GM19099 (cell line): ENCODE results near the gene CASQ2.

Experiments used
- POLR2A ChIP-seq: IDR thresholded peaks from 3 replicates; pipeline ENCODE4 v1.6.1; 2011; ENCODE audit warnings: low read depth; ENCODE audit not compliant: insufficient read length; ENCODE audit errors: extremely low read depth

The CASQ2 gene

DNA sequence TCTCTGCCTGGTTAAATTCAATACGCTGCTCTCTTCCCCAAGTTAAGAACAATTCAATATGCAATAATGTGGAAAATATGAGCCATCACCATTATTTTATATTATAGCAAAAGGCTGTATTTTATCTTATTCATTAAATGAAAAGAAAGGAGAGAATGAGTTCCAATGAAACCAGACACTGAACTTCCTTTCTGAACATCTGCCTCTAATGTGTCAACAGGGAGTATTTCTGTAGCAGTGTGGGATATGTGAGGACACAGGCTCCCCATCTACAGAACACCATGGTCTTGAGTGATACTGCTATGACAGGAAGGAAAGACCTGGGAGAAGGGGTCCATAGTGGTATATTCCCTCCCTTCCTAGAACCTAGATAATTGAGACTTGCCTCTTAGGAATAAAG is 46.3 kb downstream of the CASQ2 start:
- TF ChIP-seq POLR2A = no peak

- TF ChIP-seq POLR2A = no peak
Measured at GRCh38 chr1:115719285-115719684, 49.2 kb downstream of the CASQ2 start.

- no peak for TF ChIP-seq POLR2A
Measured at GRCh38 chr1:115718011-115718754, 50.3 kb downstream of the CASQ2 start.

DNA sequence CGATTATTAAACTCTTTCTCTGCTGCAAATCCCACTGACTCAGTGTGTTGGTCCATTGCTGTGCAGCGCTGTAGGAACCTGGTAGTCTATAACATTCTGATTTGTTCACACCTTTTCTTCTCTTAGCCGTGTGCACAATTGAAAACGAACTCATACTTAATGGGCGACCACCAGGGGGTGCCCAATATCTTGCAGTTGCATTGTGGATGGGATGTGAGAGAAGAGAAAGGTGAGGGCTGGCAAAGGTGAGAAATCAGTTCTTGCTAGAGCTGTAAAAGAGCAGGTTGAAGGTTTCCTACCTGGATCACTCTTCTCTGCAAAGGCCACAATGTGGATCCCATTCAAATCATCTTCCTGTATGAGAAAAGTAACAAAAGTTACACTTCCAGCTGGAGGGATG is 51.0 kb downstream of the CASQ2 start:
- TF ChIP-seq POLR2A = no peak

DNA sequence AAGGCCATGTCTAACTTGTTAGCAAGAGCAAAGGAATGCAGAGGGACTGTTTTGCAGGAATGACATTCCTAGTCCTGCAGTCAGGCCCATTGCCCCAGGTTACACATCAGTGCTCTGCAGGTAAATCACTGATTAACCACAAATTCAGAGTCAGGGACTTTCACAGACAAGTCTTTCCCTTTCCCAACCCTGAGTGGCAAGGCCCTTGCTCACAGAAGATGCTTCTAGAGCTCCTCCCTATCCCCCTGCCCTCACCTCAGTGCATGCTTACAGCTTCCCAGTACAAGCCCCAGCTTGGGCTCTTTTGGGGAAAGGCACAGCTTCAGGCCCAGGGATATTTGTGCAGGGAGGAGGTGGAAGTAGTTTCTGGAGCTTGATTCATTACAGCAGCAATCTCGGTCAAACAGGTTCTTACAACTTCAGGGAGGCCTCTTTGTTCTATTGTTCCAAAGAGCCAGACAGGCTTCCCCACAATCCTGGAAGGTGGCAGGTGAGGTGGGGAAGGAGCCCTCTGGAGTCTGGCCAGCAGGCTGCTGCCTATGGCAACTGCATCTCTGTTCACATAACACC is 53.9 kb downstream of the CASQ2 start:
- no peak for TF ChIP-seq POLR2A

DNA sequence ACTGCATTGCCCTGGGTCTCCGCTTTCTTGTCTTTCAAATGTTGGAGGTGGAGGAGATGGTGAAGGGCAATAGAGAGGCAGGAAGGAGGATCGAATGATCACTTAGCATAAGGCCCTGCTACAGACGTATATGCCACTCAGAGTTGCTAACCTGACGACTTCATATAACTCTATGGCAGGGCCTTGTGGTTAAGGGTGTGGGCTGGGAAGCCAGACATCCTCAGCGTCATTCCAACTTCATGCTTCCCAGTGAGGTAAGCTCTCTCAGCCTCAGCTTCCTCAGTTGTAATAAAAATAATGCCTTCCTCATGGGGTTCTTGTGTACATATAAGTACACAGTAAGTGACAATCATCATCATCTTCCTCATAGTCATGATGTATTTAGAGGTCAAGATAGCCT is 54.6 kb downstream of the CASQ2 start:
- no peak for TF ChIP-seq POLR2A

DNA sequence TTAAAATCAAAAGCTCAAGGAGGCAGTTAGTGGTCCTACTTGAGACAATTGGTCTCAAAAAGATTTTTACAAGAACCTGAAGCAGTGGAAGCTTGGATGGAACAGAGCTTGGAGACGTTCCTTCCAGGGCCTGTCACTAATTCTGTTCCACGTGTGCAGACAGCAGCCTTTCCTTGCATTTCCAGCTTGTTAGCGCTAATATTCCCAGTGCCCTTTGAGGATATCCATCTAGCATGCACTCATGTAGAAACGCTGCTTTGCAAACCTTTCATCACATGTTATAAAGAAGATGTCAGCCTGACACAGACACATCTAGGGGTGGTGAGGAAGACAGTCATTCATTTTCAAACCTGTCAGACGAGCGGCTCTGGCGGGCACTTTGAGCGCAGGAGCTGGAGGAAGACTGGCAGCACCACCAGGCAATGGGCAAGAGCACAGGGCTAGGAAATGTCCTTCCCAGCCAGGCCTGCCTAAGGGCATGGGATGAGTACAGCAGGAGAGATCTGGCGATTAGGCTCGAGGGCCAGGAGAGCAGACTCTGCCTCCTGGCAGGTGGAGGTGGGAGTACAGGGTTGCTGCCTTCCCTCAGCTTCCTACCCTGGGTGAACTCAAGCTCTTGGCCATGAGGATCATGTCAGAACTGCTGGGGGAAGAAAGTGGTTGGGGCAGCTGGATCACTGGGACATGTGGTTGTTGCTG is 55.5 kb downstream of the CASQ2 start:
- TF ChIP-seq POLR2A = no peak

DNA sequence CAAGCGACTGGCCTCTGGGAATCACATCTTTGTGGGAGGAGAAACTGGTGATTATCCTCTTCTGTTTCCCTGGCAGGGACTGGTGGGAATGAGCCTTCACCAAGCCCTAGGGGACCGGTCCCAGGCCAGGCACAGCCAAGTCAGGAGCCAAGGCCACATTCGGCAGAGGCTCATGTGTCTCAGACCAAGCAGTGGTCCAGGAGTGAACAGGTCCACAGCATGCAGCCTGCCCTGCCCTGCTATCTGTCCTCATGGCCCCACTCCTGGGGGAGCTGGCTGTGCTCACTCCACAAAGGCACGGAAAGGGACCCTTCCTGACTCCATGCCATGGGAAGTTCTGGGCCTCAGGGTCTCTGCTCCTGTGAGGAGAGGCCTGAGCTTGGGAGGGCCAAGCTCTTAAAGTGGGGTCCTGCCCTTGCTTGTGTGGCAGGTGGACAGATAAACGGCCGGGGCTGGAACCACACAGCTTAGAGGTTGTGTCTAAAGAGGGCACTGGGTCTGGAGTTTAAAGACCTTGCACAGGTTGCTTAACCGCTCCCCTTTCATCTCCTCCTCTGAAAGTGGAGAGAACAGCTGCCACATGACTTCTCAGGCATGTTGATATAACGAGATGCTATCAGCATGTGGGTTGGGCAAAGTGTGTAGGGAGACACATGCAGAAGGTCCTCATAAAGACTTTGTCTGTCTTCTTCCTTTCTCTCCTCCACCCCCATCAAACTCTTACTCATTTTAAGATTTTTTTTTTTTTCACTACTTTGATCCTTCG is 57.5 kb downstream of the CASQ2 start:
- TF ChIP-seq POLR2A = no peak

GRCh38 chr1:115706587-115707425 is 61.7 kb downstream of the CASQ2 start:
- no peak for TF ChIP-seq POLR2A

DNA sequence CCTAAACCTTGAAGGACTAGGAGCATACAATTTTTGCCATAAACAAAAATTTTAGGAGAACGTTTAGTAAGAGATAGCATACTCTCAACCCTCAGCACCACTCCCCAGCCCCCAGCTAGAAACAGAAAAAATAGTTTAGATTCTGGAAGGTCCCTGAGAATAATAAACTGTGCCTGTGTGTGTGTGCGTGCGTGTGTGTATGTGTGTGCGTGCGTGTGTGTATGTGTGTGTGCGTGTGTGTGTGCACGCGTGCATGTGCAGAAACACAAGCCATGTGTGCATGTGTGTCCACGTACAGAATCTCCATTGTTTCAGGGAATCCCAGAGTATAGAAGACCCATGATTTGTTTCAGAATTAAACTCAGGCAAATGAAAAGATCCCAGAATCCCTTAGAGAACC is 62.6 kb downstream of the CASQ2 start:
- no peak for TF ChIP-seq POLR2A

GRCh38 chr1:115705085-115705951 is 63.2 kb downstream of the CASQ2 start:
- no peak for TF ChIP-seq POLR2A

- TF ChIP-seq POLR2A = no peak
Measured at GRCh38 chr1:115702959-115703358, 65.6 kb downstream of the CASQ2 start.

GRCh38 chr1:115701090-115701489 is 67.4 kb downstream of the CASQ2 start:
- TF ChIP-seq POLR2A = no peak

GRCh38 chr1:115697619-115698018 is 70.9 kb downstream of the CASQ2 start:
- no peak for TF ChIP-seq POLR2A
